NCI-H524 treated with DMSO at 0.1 percent for 48 hours (cell line): ENCODE data around the gene PRICKLE3.

Source experiments
- DNase-seq: peaks from one replicate; lab custom pipeline; 2025; lab: John Stamatoyannopoulos, UW

PRICKLE3 gene

GRCh38 chrX:49186125-49187027 lies at the start of gene PRICKLE3:
TSS of gene PRICKLE3 (minus strand) at chrX:49186373. CDS start at chrX:49186297, 76 bp downstream.
- no peak for DNase-seq

GRCh38 chrX:49233887-49234555 lies 47.8 kb upstream of the PRICKLE3 start:
- no peak for DNase-seq

DNA sequence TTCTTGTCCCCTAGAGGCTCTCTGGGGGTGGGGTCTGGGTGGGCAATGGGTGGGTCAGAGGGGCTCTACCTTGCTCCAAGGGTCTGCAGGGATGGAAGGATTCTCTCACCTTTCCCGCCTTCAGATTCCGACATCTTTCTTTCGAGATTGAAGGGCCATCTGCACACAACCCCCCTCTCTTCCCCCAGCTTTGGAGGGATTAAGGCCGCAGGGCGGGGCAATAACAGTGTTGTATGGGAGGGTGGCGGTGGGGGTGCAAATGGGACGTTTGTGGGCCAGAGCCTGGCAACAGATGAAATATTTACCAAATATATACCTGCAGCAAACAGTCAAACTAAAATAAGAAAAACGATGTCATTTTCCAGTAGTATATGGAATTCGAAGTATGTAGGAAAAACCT lies 47.0 kb upstream of the PRICKLE3 start, which contains the start of gene CACNA1F:
Gene CACNA1F (minus strand): TSS at position 165 of the 400 bp plus-strand sequence. CDS start 31 bp downstream, at position 134.
- DNase-seq = peak; percentile 47

- DNase-seq = no peak
Observed at GRCh38 chrX:49232525-49232924, 46.4 kb upstream of the PRICKLE3 start.

DNA sequence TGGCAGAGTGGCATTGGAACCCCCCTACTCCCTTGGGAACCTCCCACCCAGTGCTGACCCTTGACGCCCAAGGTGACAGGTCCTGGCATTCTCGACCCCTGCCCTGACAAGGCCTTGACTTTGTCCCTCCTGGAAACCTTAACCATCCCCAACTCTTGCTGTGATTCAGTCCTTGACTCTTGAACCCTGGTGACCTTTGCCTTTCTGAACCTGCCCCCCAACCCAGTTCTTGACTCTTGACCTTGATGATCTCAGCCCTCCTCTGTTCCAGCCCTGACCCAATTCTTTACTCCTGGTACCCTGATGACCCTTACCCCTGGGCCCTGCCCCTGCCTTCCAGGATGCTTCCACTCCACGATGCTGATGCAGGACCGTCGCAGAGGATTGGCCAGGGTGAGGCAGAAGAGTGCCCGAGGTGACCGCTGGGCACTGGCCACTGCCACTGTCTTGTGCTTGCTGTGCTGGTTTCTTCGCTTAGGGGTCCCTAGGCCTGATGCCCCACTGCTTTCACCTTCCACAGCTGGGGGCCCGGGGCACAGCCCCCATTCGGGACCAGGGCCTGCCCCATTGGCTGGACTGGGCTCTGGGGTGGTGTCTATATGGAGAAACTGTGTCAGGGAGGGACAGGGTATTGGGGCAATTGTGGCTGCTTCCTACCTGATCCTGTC lies 45.3 kb upstream of the PRICKLE3 start:
- DNase-seq = no peak

GRCh38 chrX:49230500-49231232 lies 44.5 kb upstream of the PRICKLE3 start:
- DNase-seq = no peak

DNA sequence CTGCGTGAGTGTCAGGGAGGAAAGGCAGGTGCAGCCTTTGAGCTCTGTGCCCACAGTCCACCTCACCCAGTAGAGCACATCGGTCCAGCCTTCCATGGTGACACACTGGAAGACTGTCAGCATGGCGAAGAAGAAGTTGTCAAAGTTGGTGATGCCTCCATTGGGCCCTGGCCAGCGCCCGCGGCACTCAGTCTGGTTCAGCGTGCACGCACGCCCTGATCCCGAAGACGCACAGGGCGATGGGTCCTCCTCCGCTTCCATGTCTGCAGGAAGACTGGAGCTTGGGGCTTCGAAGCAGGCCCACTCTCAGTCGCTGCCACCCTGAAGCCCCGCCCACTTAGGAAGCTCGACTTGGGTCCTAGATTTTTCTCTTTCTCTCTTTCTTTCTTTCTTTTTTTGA lies 42.0 kb upstream of the PRICKLE3 start:
- no peak for DNase-seq

- no peak for DNase-seq
Observed at GRCh38 chrX:49227726-49228125, 41.6 kb upstream of the PRICKLE3 start.

DNA sequence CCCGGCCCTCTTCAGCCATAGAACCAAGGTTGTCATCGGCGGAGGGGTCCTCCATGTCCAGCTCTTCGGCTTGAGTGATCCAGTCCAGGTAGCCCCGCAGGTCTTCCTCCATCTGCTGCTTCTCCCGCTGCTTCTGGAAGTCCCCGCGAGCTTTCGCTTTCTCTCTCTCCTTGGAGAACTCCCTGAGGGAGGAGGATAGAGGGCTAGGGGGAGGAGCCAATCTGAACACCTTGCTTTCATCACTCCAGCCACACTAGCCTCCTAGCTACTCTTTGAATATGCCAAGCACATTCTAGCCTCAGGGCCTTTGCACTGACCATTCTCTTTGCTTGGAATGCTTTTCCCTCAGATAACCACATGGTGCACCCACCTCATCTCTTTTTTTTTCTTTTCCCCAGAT lies 40.8 kb upstream of the PRICKLE3 start:
- DNase-seq = no peak

DNA sequence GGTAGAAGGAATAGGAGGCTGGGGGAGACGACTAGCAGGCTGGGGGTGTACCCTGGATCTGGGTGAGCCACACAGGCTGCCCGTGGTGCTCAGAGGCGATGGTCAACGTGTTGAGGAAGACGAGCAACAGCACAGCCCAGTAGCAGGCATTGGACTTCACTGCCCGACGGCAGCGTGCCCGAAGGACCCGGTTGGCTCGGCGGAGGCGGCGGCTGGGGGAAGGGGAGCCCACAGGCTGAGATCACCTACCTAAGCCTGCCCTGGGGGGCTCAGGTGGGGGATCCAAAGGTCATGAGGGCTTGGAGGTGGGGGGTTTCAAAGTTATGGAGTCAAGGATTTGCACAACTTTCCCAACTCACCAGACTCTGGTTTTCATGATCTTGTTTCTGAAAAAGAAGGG lies 39.7 kb upstream of the PRICKLE3 start:
- no peak for DNase-seq

- no peak for DNase-seq
Observed at GRCh38 chrX:49221868-49222267, 35.7 kb upstream of the PRICKLE3 start.

DNA sequence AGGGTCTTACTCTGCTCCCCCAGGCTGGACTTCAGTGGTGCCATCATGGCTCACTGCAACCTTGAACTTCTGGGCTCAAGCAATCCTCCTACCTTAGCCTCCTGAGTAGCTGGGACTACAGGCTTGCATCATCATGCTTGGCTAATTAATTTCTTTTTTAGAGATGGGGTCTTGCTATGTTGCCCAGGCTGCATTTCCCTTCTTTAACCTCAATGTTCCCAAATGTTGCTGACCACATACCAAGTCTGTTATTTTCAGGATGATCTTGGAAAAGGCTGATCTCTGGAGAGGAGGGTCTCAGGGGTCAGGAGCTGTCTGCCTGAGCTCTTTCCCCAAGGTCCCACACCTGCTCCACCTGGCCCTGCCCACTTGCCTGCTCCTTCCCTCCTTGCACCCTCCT lies 33.9 kb upstream of the PRICKLE3 start:
- no peak for DNase-seq

- DNase-seq = no peak
Observed at GRCh38 chrX:49214996-49215526, 28.9 kb upstream of the PRICKLE3 start.

DNA sequence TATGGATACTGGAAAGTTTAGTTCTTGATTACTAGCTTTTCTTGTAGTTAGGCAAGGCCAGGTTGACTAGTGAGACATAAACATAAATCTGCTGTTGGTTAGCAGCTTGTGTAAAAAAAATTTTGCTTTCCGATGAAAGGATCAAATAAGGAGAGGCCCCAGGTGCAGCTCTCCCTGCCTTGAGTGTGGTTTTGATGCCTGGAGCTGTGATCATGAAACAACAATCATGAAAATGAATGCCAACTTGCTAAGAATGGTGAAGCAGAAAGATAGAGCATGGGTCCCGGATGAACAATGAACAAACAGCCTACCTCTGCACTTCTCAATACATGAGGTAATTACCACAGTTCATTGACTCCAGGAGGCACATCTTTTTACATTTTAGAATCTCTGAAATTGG lies 28.2 kb upstream of the PRICKLE3 start:
- DNase-seq = no peak

- DNase-seq = no peak
Observed at GRCh38 chrX:49212861-49213260, 26.7 kb upstream of the PRICKLE3 start.

GRCh38 chrX:49212209-49212608 lies 26.0 kb upstream of the PRICKLE3 start:
- no peak for DNase-seq

DNA sequence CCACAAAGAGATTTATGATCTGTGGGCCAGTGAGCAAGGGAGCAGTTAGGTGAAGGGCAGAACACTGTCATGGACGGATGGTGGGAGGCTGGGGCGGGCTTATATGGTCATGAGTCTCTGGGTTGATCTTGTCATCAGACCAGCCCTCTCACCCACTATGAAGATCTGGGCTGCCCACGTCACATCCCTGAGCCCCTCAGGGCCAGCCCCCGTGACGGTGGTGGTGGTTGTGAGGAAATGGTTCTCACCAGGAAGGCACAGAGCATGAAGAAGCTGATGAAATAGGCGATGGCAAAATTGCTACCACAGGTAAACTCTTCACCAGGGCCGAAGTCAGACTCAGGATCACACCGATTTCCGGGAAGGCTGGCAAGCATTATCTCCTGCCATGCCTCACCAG lies 24.9 kb upstream of the PRICKLE3 start:
- DNase-seq = no peak

- no peak for DNase-seq
Observed at GRCh38 chrX:49210406-49210805, 24.2 kb upstream of the PRICKLE3 start.

- DNase-seq = peak; percentile 57
Observed at GRCh38 chrX:49209434-49210251, 23.5 kb upstream of the PRICKLE3 start.

- no peak for DNase-seq
Observed at GRCh38 chrX:49208399-49208798, 22.2 kb upstream of the PRICKLE3 start.

- no peak for DNase-seq
Observed at GRCh38 chrX:49206543-49206942, 20.4 kb upstream of the PRICKLE3 start.
